Transverse colon (tissue), 4 donors: Measurements from ENCODE around the gene LRRN3. TPM values are rescaled to one million over a fixed set of nuclear protein-coding genes. Genes with fewer than 3 reads are reported as not detected.

Source experiments
- DNase-seq: peaks from one replicate; pipeline ENCODE4 v3.0.0-alpha.2; 2019
- H3K27ac ChIP-seq, 4 donors: fragments of 200-600 bp; sonication (generic); 2 replicates each; pipeline ENCODE4 v1.5.1; 2016 to 2018; ENCODE audit warnings: inconsistent platforms in 4 of 4
- H3K27me3 ChIP-seq: fragments of 200-600 bp; sonication (generic); 2 replicates; pipeline ENCODE4 v1.5.1; 2017; ENCODE audit warnings: inconsistent platforms
- H3K36me3 ChIP-seq, 4 donors: fragments of 200-600 bp; sonication (generic); 2 replicates each; pipeline ENCODE4 v1.5.1; 2017 to 2019; ENCODE audit warnings: inconsistent platforms in 4 of 4
- H3K4me1 ChIP-seq, 4 donors: fragments of 200-600 bp; sonication (generic); 2 replicates each; pipeline ENCODE4 v1.5.1; 2017 to 2020; ENCODE audit warnings: inconsistent platforms in 4 of 4
- H3K4me3 ChIP-seq, 4 donors: fragments of 200-600 bp; sonication (generic); 1 replicate in 1 of 4; 2 replicates in 3 of 4; pipeline versions ENCODE4 v1.5.1 to v1.6.1; 2017 to 2019; ENCODE audit warnings: inconsistent platforms in 4 of 4
- H3K9me3 ChIP-seq, 2 donors: fragments of 200-600 bp; sonication (generic); 2 replicates each; pipeline ENCODE4 v1.5.1; 2017 to 2019; ENCODE audit warnings: inconsistent platforms in 2 of 2
- EP300 ChIP-seq: sonication (generic); formaldehyde crosslinking; IDR thresholded peaks from one replicate; pipeline ENCODE4 v1.6.1; 2017; ENCODE audit warnings: antibody characterized with exemption, low read depth
- POLR2A ChIP-seq: fragments of 450-650 bp; IDR thresholded peaks from one replicate; pipeline ENCODE4 v1.6.1; 2016; ENCODE audit warnings: antibody characterized with exemption, mild to moderate bottlenecking, moderate library complexity
- POLR2AphosphoS5 ChIP-seq, 3 donors: sonication (generic); formaldehyde crosslinking; IDR thresholded peaks; one replicate each; pipeline ENCODE4 v1.6.1; 2016; ENCODE audit warnings: antibody characterized with exemption in 3 of 3
- WGBS, 2 donors: methylation state at CpG; one replicate each; pipeline ENCODE4 v1.1.5; 2018; ENCODE audit warnings: low coverage in 1 of 2; 5-methylcytosine and 5-hydroxymethylcytosine counted together
- in situ Hi-C, 4 donors: fragments of 200-750 bp; cut with MboI; loops; one replicate each; pipeline versions ENCODE4 v1.15.0 to v1.15.1; 2017; ENCODE audit warnings: low sequenced_read_pairs in 3 of 4, low pct_ligation_motif_present in 1 of 4, low pct_unique_long_range_greater_than_20kb in 1 of 4
- intact Hi-C: fragments of 100-400 bp; cut with DNase I; formaldehyde crosslinking; loops from one replicate; pipeline ENCODE4 v1.15.1; 2023; ENCODE audit warnings: low total_unique reads
- total RNA-seq, 4 donors: library from RNA; depleted of rRNA; stranded (reverse); fragments of >200 nt; gene quantifications; one replicate each; pipeline ENCODE4 v1.1.0, GENCODE V29; 2016
- TF ChIP-seq, protein P1 (sequence below), 5 experiments: fragments of 200-600 bp in 3 of 5; fragments of 450-650 bp in 2 of 5; sonication (generic) in 3 of 5; IDR thresholded peaks; 1 replicate in 2 of 5; 2 replicates in 3 of 5; pipeline ENCODE4 v1.5.1; 2016 to 2017; ENCODE audit warnings: antibody characterized with exemption in 5 of 5, inconsistent platforms in 3 of 5, mild to moderate bottlenecking in 2 of 5, moderate library complexity in 1 of 5

Gene LRRN3
- total RNA-seq, 4 donors from 2014 or later: 0.27 to 0.32 TPM; not detected in 2

DNA sequence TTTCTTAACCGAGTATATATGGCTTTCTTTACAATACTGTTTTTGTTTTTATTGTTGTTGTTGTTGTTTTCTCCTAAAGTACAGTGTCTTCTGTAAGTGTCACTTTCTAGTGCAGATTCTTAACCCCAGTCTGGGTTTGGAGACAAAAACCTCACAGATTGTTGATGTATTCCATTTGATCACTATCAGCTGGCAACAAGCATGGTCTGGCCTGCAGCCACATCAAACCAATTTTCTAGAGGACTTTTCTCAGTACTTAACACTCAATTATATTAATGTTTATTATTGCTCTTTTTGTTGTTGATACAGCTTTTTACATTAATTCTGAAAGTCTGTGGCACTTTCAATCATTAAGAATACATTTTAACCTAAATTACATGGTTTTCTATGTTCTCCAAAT, 17.1 kb downstream of the LRRN3 start:
- no peak overlapping the region for H3K4me3 ChIP-seq
- whole genome bisulfite sequencing, 2 donors: 61 to 82% methylated on average over 1 of the region's 1 CpG
- H3K9me3 ChIP-seq: no peaks in the 10 kb centered on the region
- TF ChIP-seq POLR2A (no peak), POLR2AphosphoS5 (IDR thresholded peaks at IDR 0.05) (no peak), EP300 (no peak)
- TF ChIP-seq, protein P1, sequence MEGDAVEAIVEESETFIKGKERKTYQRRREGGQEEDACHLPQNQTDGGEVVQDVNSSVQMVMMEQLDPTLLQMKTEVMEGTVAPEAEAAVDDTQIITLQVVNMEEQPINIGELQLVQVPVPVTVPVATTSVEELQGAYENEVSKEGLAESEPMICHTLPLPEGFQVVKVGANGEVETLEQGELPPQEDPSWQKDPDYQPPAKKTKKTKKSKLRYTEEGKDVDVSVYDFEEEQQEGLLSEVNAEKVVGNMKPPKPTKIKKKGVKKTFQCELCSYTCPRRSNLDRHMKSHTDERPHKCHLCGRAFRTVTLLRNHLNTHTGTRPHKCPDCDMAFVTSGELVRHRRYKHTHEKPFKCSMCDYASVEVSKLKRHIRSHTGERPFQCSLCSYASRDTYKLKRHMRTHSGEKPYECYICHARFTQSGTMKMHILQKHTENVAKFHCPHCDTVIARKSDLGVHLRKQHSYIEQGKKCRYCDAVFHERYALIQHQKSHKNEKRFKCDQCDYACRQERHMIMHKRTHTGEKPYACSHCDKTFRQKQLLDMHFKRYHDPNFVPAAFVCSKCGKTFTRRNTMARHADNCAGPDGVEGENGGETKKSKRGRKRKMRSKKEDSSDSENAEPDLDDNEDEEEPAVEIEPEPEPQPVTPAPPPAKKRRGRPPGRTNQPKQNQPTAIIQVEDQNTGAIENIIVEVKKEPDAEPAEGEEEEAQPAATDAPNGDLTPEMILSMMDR (IDR thresholded peaks at IDR 0.05): no peak
- H3K4me1 ChIP-seq: no peaks in the 10 kb centered on the region
- DNase-seq: no peak
- no peak overlapping the region for H3K27ac ChIP-seq
- H3K27me3 ChIP-seq: no peaks in the 10 kb centered on the region
- intact Hi-C loops (no loop called here), in situ Hi-C loops (no loop called here)
- H3K36me3 ChIP-seq: no peaks in the 10 kb centered on the region

GRCh38 chr7:111108496-111108895, 17.6 kb downstream of the LRRN3 start:
- in situ Hi-C loops: no loop called here
- H3K36me3 ChIP-seq: no peaks in the 10 kb centered on the region
- TF ChIP-seq POLR2A (no peak), EP300 (no peak), POLR2AphosphoS5 (IDR thresholded peaks at IDR 0.05) (no peak)
- TF ChIP-seq, protein P1 (IDR thresholded peaks at IDR 0.05): no peak
- H3K4me1 ChIP-seq: no peaks in the 10 kb centered on the region
- H3K27ac ChIP-seq: no peak overlapping the region
- no peak for DNase-seq
- WGBS, 2 donors: 60 to 73% methylated on average over 3 of the region's 3 CpGs
- no peaks in the 10 kb centered on the region for H3K9me3 ChIP-seq
- H3K4me3 ChIP-seq: no peak overlapping the region
- no peaks in the 10 kb centered on the region for H3K27me3 ChIP-seq
- intact Hi-C loops: no loop called here

- no peak for DNase-seq
- Histone ChIP-seq H3K9me3 (no peaks in the 10 kb centered on the region), H3K4me1 (no peaks in the 10 kb centered on the region), H3K27ac (no peak overlapping the region), H3K36me3 (no peaks in the 10 kb centered on the region), H3K27me3 (no peaks in the 10 kb centered on the region), H3K4me3 (no peak overlapping the region)
- intact Hi-C loops: no loop called here
- 84% methylated on average over 2 of the region's 2 CpGs for WGBS, 2 donors
- TF ChIP-seq POLR2AphosphoS5 (IDR thresholded peaks at IDR 0.05) (no peak), EP300 (no peak), POLR2A (no peak)
- TF ChIP-seq, protein P1 (IDR thresholded peaks at IDR 0.05): no peak
- in situ Hi-C loops: no loop called here
Observed at GRCh38 chr7:111112439-111112838, 21.5 kb downstream of the LRRN3 start.

DNA sequence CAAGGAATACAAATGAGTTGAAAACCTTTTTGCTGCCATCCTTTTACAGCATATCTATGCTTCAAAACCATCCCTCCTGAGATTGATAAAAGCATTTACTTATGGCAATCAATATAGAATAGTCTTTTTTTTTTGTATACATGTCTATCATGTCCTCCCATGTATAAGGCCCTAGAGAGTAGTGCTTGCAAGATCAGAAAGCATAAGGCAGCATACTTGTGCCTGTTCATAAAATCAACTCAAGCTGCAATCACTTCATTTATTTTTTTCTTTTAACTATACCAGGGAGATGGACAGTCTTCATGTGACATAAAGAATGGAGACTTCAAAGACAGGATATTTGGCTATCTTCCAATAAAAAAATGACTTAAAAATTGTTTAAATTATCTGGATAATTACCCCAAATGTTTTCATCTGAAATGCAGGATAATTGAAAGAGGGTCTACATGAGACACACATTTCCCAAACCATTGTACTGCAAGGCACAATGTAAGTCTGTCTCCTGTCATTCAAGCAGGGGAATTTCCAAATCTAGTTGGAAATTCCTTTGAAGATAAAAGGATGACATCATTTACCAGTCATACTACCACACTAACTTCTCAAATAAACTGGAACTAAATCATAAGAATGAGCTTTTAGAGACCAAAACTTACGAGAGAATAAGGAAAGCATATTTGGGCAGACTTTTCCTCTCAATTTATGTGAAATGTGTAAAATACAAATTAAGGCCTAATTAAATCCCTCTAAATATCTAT, 22.5 kb downstream of the LRRN3 start:
- H3K27me3 ChIP-seq: no peaks in the 10 kb centered on the region
- H3K4me3 ChIP-seq: no peak overlapping the region
- intact Hi-C loops: no loop called here
- in situ Hi-C loops: no loop called here
- DNase-seq: no peak
- no peaks in the 10 kb centered on the region for H3K4me1 ChIP-seq
- H3K36me3 ChIP-seq: no peaks in the 10 kb centered on the region
- 61 to 62% methylated on average over 1 of the region's 1 CpG for WGBS, 2 donors
- H3K9me3 ChIP-seq: no peaks in the 10 kb centered on the region
- TF ChIP-seq POLR2A (no peak), EP300 (no peak), POLR2AphosphoS5 (IDR thresholded peaks at IDR 0.05) (no peak)
- TF ChIP-seq, protein P1 (IDR thresholded peaks at IDR 0.05): no peak
- no peak overlapping the region for H3K27ac ChIP-seq
